CD14-positive monocyte (primary cell): ENCODE data around the gene MED13L. TPM values are rescaled to one million over a fixed set of nuclear protein-coding genes. Genes with fewer than 3 reads are reported as not detected.
A peak's percentile ranks its signal among the peaks of the same experiment; 100 is the strongest.

Source experiments
- DNase-seq, 3 donors: peaks; one replicate each; pipeline ENCODE4 v3.0.0-alpha.2; 2011 to 2022
- H2AFZ ChIP-seq: 2 replicates; pipeline ENCODE4 v1.6.0; 2012; ENCODE audit warnings: mild to moderate bottlenecking, low read depth, low read length, inconsistent platforms; ENCODE audit not compliant: insufficient read depth, poor library complexity, severe bottlenecking
- H3K27ac ChIP-seq, 2 donors: 1 replicate in 1 of 2; 2 replicates in 1 of 2; pipeline ENCODE4 v1.5.1; 2012 to 2013; ENCODE audit warnings: low read length in 2 of 2, control low read depth in 1 of 2, inconsistent platforms in 1 of 2, low read depth in 1 of 2, mild to moderate bottlenecking in 1 of 2
- H3K27me3 ChIP-seq, 2 donors: one replicate each; pipeline versions ENCODE4 v1.6.0 to v1.6.1; 2011 to 2013; ENCODE audit warnings: low read length in 2 of 2; ENCODE audit not compliant: control insufficient read depth in 2 of 2, insufficient read depth in 2 of 2
- H3K36me3 ChIP-seq, 2 donors: replicated peaks in 1 of 2; 1 replicate in 1 of 2; 2 replicates in 1 of 2; pipeline versions ENCODE4 v1.5.1 to v1.6.1; 2012 to 2013; ENCODE audit warnings: low read length in 2 of 2, control low read depth in 1 of 2, inconsistent platforms in 1 of 2, mild to moderate bottlenecking in 1 of 2; ENCODE audit not compliant: insufficient read depth in 2 of 2, control insufficient read depth in 1 of 2
- H3K4me1 ChIP-seq, 2 donors: 1 replicate in 1 of 2; 2 replicates in 1 of 2; pipeline versions ENCODE4 v1.5.1 to v1.6.1; 2012 to 2013; ENCODE audit warnings: low read length in 2 of 2, control low read depth in 1 of 2, inconsistent platforms in 1 of 2, mild to moderate bottlenecking in 1 of 2, moderate library complexity in 1 of 2; ENCODE audit not compliant: insufficient read depth in 2 of 2, control insufficient read depth in 1 of 2
- H3K4me2 ChIP-seq: replicated peaks from 2 replicates; pipeline ENCODE3; 2012; ENCODE audit warnings: low read length, moderate library complexity, mild to moderate bottlenecking; ENCODE audit not compliant: poor library complexity, severe bottlenecking; ENCODE audit errors: extremely low read depth
- H3K4me3 ChIP-seq, 3 experiments: fragments of 200-600 bp in 1 of 3; sonication (generic) in 1 of 3; replicated peaks in 1 of 3; 1 replicate in 2 of 3; 2 replicates in 1 of 3; pipeline ENCODE4 v1.5.1; 2011 to 2013; ENCODE audit warnings: low read length in 3 of 3, mild to moderate bottlenecking in 3 of 3, control low read depth in 2 of 3, low read depth in 2 of 3, inconsistent platforms in 1 of 3, moderate library complexity in 1 of 3
- H3K79me2 ChIP-seq: 2 replicates; pipeline ENCODE4 v1.6.0; 2012; ENCODE audit warnings: mild to moderate bottlenecking, control low read depth, inconsistent platforms, low read length, moderate library complexity; ENCODE audit not compliant: insufficient read depth
- H3K9ac ChIP-seq: 2 replicates; pipeline ENCODE4 v1.6.0; 2017; ENCODE audit warnings: low read length, mild to moderate bottlenecking; ENCODE audit not compliant: insufficient read depth, poor library complexity, severe bottlenecking
- H3K9me3 ChIP-seq, 2 donors: replicated peaks in 1 of 2; 1 replicate in 1 of 2; 2 replicates in 1 of 2; pipeline versions ENCODE4 v1.5.1 to v1.6.1; 2012 to 2013; ENCODE audit warnings: low read length in 2 of 2, control low read depth in 1 of 2; ENCODE audit not compliant: control insufficient read depth in 1 of 2, insufficient read depth in 1 of 2
- H4K20me1 ChIP-seq: 2 replicates; pipeline ENCODE4 v1.6.0; 2012; ENCODE audit warnings: mild to moderate bottlenecking, low read length, control low read depth, moderate library complexity; ENCODE audit not compliant: insufficient read depth
- H3K27ac Mint-ChIP-seq, 7 donors: one replicate each; pipeline ENCODE4 v1.8.0; 2020; ENCODE audit warnings: mild to moderate bottlenecking in 7 of 7, mixed read lengths in 7 of 7, moderate library complexity in 6 of 7, inconsistent platforms in 2 of 7
- H3K27me3 Mint-ChIP-seq, 3 donors: one replicate each; pipeline ENCODE4 v1.8.0; 2021 to 2022; ENCODE audit warnings: low read depth in 3 of 3, mild to moderate bottlenecking in 3 of 3, mixed read lengths in 3 of 3, moderate library complexity in 3 of 3, inconsistent platforms in 1 of 3
- H3K36me3 Mint-ChIP-seq, 2 donors: one replicate each; pipeline ENCODE4 v1.8.0; 2020; ENCODE audit warnings: mixed read lengths in 2 of 2, inconsistent platforms in 1 of 2, mild to moderate bottlenecking in 1 of 2
- H3K4me1 Mint-ChIP-seq: one replicate; pipeline ENCODE4 v1.8.0; 2020; ENCODE audit warnings: mild to moderate bottlenecking, mixed read lengths
- H3K4me3 Mint-ChIP-seq, 2 donors: one replicate each; pipeline ENCODE4 v1.8.0; 2020; ENCODE audit warnings: mild to moderate bottlenecking in 2 of 2, mixed read lengths in 2 of 2, moderate library complexity in 1 of 2
- H3K9me3 Mint-ChIP-seq, 7 donors: one replicate each; pipeline ENCODE4 v1.8.0; 2020 to 2022; ENCODE audit warnings: mixed read lengths in 7 of 7, mild to moderate bottlenecking in 6 of 7, moderate library complexity in 6 of 7, inconsistent platforms in 2 of 7
- WGBS: methylation state at CpG from one replicate; pipeline ENCODE4 v1.1.5; 2013; ENCODE audit warnings: missing lambda C conversion rate; ENCODE audit not compliant: insufficient coverage; 5-methylcytosine and 5-hydroxymethylcytosine counted together
- intact Hi-C, 2 donors: fragments of 100-400 bp; cut with micrococcal nuclease; formaldehyde crosslinking; loops; one replicate each; pipeline versions ENCODE4 v1.15.0 to v1.15.1; 2023
- polyA plus RNA-seq, 3 donors: library from polyadenylated mRNA; depleted of rRNA in 1 of 3; unstranded in 2 of 3; stranded (reverse) in 1 of 3; fragments of 300-500 nt in 2 of 3; fragments of >200 nt in 1 of 3; fragmentation: Illumina TruSeq in 2 of 3; gene quantifications; 1 replicate in 2 of 3; 2 replicates in 1 of 3; pipeline ENCODE4 v1.2.3, GENCODE V29; 2012 to 2021
- TF ChIP-seq, protein P1 (sequence below): fragments of 200-600 bp; IDR thresholded peaks from one replicate; pipeline ENCODE4 v1.8.0; 2022; ENCODE audit warnings: antibody characterized with exemption, mild to moderate bottlenecking

Gene MED13L
- polyA plus RNA-seq, 3 donors, result 4.4 to 42.0 (median 7.5) TPM

DNA sequence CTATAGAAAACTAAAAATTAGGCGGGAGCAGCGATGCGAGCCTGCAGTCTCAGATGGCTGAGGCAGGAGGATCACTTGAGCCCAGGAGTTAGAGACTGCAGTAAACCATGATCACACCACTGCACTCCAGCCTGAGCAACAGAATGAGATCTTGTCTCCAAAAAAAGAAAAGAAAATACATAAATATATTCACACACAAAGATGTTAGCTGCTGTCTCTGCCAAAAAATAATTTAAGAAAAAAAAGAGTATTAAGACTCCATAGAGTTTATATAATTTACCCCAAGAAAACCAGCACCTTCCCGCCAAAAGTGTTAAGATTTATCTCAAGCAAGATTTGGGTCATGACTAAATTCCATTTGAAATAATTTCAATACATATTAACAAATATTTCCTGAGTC lies 102.6 kb downstream of the MED13L start:
- no CpG with 5 or more reads among the region's 4 CpGs for WGBS
- H3K27ac ChIP-seq, result no peak overlapping the region
- no peak overlapping the region for H3K4me3 Mint-ChIP-seq

DNA sequence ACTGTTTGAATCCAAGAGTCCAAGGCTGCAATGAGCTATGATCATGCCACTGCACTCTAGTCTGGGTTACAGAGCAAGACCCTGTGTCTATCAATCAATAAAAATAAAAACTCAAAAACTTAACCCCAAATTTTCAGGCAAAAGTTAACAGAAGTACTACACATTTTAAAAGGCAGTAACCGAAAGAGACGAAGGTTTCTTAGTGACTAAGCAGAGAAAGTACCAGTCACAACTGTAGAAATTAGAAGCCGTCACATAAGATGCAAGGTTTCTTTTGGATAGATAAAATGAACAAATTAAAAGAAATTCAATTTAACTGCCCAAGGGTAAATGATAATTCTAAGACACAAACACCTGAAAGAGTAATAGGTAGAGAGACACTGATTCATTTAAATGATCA lies 103.5 kb downstream of the MED13L start:
- H2AFZ ChIP-seq, result no peak overlapping the region
- no peaks in the 10 kb centered on the region for H3K36me3 Mint-ChIP-seq
- DNase-seq, result no peak
- no peak overlapping the region for H3K4me2 ChIP-seq
- peaks cover 100% of the 10 kb centered on the region for H4K20me1 ChIP-seq
- H3K4me3 ChIP-seq, result no peak overlapping the region
- no peaks in the 10 kb centered on the region for H3K9me3 ChIP-seq
- H3K9ac ChIP-seq, result no peak overlapping the region
- H3K27ac Mint-ChIP-seq, result peak overlapping the region in 2 of 7 donors; percentile 40 to 71
- no peaks in the 10 kb centered on the region for H3K36me3 ChIP-seq
- intact Hi-C loops, result no loop called here
- H3K27me3 ChIP-seq, result no peaks in the 10 kb centered on the region
- H3K4me3 Mint-ChIP-seq, result no peak overlapping the region
- no peaks in the 10 kb centered on the region for H3K27me3 Mint-ChIP-seq
- peaks cover 12 to 17% of the 10 kb centered on the region in 2 donors for H3K4me1 ChIP-seq
- TF ChIP-seq, protein P1, sequence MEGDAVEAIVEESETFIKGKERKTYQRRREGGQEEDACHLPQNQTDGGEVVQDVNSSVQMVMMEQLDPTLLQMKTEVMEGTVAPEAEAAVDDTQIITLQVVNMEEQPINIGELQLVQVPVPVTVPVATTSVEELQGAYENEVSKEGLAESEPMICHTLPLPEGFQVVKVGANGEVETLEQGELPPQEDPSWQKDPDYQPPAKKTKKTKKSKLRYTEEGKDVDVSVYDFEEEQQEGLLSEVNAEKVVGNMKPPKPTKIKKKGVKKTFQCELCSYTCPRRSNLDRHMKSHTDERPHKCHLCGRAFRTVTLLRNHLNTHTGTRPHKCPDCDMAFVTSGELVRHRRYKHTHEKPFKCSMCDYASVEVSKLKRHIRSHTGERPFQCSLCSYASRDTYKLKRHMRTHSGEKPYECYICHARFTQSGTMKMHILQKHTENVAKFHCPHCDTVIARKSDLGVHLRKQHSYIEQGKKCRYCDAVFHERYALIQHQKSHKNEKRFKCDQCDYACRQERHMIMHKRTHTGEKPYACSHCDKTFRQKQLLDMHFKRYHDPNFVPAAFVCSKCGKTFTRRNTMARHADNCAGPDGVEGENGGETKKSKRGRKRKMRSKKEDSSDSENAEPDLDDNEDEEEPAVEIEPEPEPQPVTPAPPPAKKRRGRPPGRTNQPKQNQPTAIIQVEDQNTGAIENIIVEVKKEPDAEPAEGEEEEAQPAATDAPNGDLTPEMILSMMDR, result no peak
- WGBS, result no CpG with 5 or more reads among the region's 3 CpGs
- H3K79me2 ChIP-seq, result peaks cover 100% of the 10 kb centered on the region
- H3K9me3 Mint-ChIP-seq, result no peaks in the 10 kb centered on the region
- peak overlapping the region in 1 of 2 donors; percentile 20 for H3K27ac ChIP-seq
- peaks cover 40% of the 10 kb centered on the region for H3K4me1 Mint-ChIP-seq

More for the DNA sequence above, 102.6 kb downstream of the MED13L start:
- Histone ChIP-seq H3K4me2 (no peak overlapping the region), H3K9me3 (no peaks in the 10 kb centered on the region), H3K9ac (no peak overlapping the region), H4K20me1 (peaks cover 100% of the 10 kb centered on the region), H3K79me2 (peaks cover 100% of the 10 kb centered on the region), H3K27me3 (no peaks in the 10 kb centered on the region), H3K4me1 (peaks cover 12 to 17% of the 10 kb centered on the region in 2 donors), H3K36me3 (peaks cover 0 to 6% of the 10 kb centered on the region in 2 donors), H3K4me3 (no peak overlapping the region), H2AFZ (no peak overlapping the region)
- TF ChIP-seq, protein P1, result no peak
- Mint-ChIP-seq H3K27me3 (no peaks in the 10 kb centered on the region), H3K9me3 (no peaks in the 10 kb centered on the region), H3K36me3 (peaks cover 0 to 6% of the 10 kb centered on the region in 2 donors), H3K4me1 (peaks cover 40% of the 10 kb centered on the region), H3K27ac (peak overlapping the region in 1 of 7 donors; percentile 68)
- intact Hi-C loops, result no loop called here
- DNase-seq, result no peak
